Testis (tissue), 2 donors: Measurements from ENCODE around the gene PSMD2.

Source experiments
- POLR2A ChIP-seq: fragments of 450-650 bp; IDR thresholded peaks from one replicate; pipeline ENCODE4 v1.6.1; 2017; ENCODE audit warnings: antibody characterized with exemption, mild to moderate bottlenecking, moderate library complexity
- TF ChIP-seq, protein P1 (sequence below), 3 experiments: fragments of 450-650 bp in 2 of 3; fragments of 200-600 bp in 1 of 3; sonication (generic) in 1 of 3; IDR thresholded peaks; one replicate each; pipeline ENCODE4 v1.5.1; 2016 to 2019; ENCODE audit warnings: antibody characterized with exemption in 3 of 3, mild to moderate bottlenecking in 2 of 3, moderate library complexity in 1 of 3

DNA sequence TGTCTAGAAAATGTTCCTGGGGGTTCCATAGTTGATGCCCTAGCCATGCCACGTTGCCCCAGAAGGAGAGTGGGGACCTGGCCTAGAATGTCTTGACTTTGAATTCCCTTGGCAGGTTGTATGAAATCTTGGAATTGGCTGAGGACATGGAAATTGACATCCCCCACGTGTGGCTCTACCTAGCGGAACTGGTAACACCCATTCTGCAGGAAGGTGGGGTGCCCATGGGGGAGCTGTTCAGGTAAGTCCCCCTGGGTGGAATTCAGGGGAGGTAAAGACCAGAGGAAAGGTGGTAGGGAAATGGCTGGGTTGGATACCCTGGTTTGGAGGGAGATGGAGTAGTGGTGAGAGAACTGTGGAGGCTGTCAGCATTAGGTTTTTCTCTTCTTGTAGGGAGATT is 29.5 kb downstream of the PSMD2 start:
- TF ChIP-seq POLR2A = no peak
- TF ChIP-seq, protein P1, sequence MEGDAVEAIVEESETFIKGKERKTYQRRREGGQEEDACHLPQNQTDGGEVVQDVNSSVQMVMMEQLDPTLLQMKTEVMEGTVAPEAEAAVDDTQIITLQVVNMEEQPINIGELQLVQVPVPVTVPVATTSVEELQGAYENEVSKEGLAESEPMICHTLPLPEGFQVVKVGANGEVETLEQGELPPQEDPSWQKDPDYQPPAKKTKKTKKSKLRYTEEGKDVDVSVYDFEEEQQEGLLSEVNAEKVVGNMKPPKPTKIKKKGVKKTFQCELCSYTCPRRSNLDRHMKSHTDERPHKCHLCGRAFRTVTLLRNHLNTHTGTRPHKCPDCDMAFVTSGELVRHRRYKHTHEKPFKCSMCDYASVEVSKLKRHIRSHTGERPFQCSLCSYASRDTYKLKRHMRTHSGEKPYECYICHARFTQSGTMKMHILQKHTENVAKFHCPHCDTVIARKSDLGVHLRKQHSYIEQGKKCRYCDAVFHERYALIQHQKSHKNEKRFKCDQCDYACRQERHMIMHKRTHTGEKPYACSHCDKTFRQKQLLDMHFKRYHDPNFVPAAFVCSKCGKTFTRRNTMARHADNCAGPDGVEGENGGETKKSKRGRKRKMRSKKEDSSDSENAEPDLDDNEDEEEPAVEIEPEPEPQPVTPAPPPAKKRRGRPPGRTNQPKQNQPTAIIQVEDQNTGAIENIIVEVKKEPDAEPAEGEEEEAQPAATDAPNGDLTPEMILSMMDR (IDR thresholded peaks at IDR 0.05) = no peak
